Fibroblast of lung (primary cell): ENCODE measurements around the gene TMEM151B.

ENCODE experiments used
- CTCF ChIP-seq, 2 donors: IDR thresholded peaks in 1 of 2; conservative IDR thresholded peaks in 1 of 2; 1 replicate in 1 of 2; 2 replicates in 1 of 2; pipeline ENCODE4 v1.5.1; 2011 to 2012; ENCODE audit warnings: low read length in 2 of 2, control low read depth in 1 of 2, inconsistent platforms in 1 of 2, low read depth in 1 of 2, mild to moderate bottlenecking in 1 of 2
- EZH2 ChIP-seq: IDR thresholded peaks from 2 replicates; pipeline ENCODE4 v1.5.1; 2012; ENCODE audit warnings: low read length, control low read depth, mild to moderate bottlenecking; ENCODE audit errors: missing control alignments

- no peak for TF ChIP-seq CTCF (conservative IDR thresholded peaks at IDR 0.05 in 1 of 2, IDR thresholded peaks at IDR 0.05 in 1 of 2; ENCODE audit: low read depth in 1 of 2, low read length in 2 of 2)
- no peak for TF ChIP-seq EZH2
These were observed 35.0 kb upstream of the TMEM151B start for GRCh38 chr6:44235269-44235668.
